Uterus (tissue), 4 donors: ENCODE data around the gene CASZ1. TPM values are rescaled to one million over a fixed set of nuclear protein-coding genes. Genes with fewer than 3 reads are reported as not detected.

Experiments used
- DNase-seq, 2 donors: peaks; one replicate each; pipeline ENCODE4 v3.0.0-alpha.2; 2019 to 2020
- H3K27ac ChIP-seq, 2 donors: fragments of 200-600 bp; sonication (generic); 1 replicate in 1 of 2; 2 replicates in 1 of 2; pipeline ENCODE4 v1.5.1; 2016 to 2018
- H3K27me3 ChIP-seq, 2 donors: fragments of 200-600 bp; sonication (generic); one replicate each; pipeline ENCODE4 v1.5.1; 2018 to 2019; ENCODE audit warnings: control low read depth in 1 of 2
- H3K36me3 ChIP-seq, 2 donors: fragments of 200-600 bp; sonication (generic); one replicate each; pipeline ENCODE4 v1.5.1; 2019; ENCODE audit warnings: control low read depth in 1 of 2
- H3K4me1 ChIP-seq, 2 donors: fragments of 200-600 bp; sonication (generic); one replicate each; pipeline ENCODE4 v1.5.1; 2018 to 2019; ENCODE audit warnings: control low read depth in 1 of 2
- H3K4me3 ChIP-seq, 2 donors: fragments of 200-600 bp; sonication (generic); 1 replicate in 1 of 2; 2 replicates in 1 of 2; pipeline ENCODE4 v1.5.1; 2018 to 2019; ENCODE audit warnings: mild to moderate bottlenecking in 1 of 2
- H3K9me3 ChIP-seq, 2 donors: fragments of 200-600 bp; sonication (generic); one replicate each; pipeline ENCODE4 v1.5.1; 2019; ENCODE audit warnings: control low read depth in 1 of 2
- CTCF ChIP-seq, 4 experiments: fragments of 200-600 bp in 2 of 4; fragments of 450-650 bp in 2 of 4; sonication (generic) in 2 of 4; IDR thresholded peaks; one replicate each; pipeline ENCODE4 v1.5.1; 2016 to 2019; ENCODE audit warnings: antibody characterized with exemption in 4 of 4, mild to moderate bottlenecking in 2 of 4, moderate library complexity in 1 of 4
- POLR2A ChIP-seq, 2 donors: fragments of 450-650 bp; IDR thresholded peaks; one replicate each; pipeline ENCODE4 v1.6.1; 2016; ENCODE audit warnings: antibody characterized with exemption in 2 of 2, mild to moderate bottlenecking in 1 of 2, moderate library complexity in 1 of 2
- intact Hi-C: fragments of 100-400 bp; cut with DNase I; formaldehyde crosslinking; loops from one replicate; pipeline ENCODE4 v1.15.1; 2023; ENCODE audit warnings: low total_unique reads
- total RNA-seq, 4 donors: library from RNA; depleted of rRNA in 3 of 4; stranded (reverse); fragments of >200 nt in 3 of 4; gene quantifications; one replicate each; pipeline versions ENCODE4 v1.1.0 to v1.2.4, GENCODE V29; 2014 to 2023
- donor health status: DM: yes; HTN: yes; CAD: no.

CASZ1 gene
- total RNA-seq, 4 donors from 2014 or later: 0.59 to 49.2 (median 3.9) TPM

GRCh38 chr1:10762153-10762523 is 34.3 kb downstream of the CASZ1 start:
- intact Hi-C loops: no loop called here
- Histone ChIP-seq H3K27ac (peak overlapping the region; percentile 34 to 62), H3K4me1 (no peaks in the 10 kb centered on the region), H3K9me3 (no peaks in the 10 kb centered on the region), H3K36me3 (no peaks in the 10 kb centered on the region), H3K27me3 (no peaks in the 10 kb centered on the region), H3K4me3 (no peak overlapping the region)
- TF ChIP-seq POLR2A (IDR thresholded peaks at IDR 0.05): no peak
- no peak for TF ChIP-seq CTCF (IDR thresholded peaks at IDR 0.05)
- DNase-seq: no peak

GRCh38 chr1:10761503-10762152 is 34.8 kb downstream of the CASZ1 start:
- Histone ChIP-seq H3K4me3 (no peak overlapping the region), H3K9me3 (no peaks in the 10 kb centered on the region), H3K27ac (peak overlapping the region in 1 of 2 donors; percentile 62), H3K36me3 (no peaks in the 10 kb centered on the region), H3K27me3 (no peaks in the 10 kb centered on the region), H3K4me1 (peaks cover 0 to 2% of the 10 kb centered on the region in 2 donors)
- intact Hi-C loops: no loop called here
- no peak for TF ChIP-seq CTCF (IDR thresholded peaks at IDR 0.05)
- TF ChIP-seq POLR2A (IDR thresholded peaks at IDR 0.05): no peak
- no peak for DNase-seq

- intact Hi-C loops: no loop called here
- H3K4me3 ChIP-seq: no peak overlapping the region
- no peak for DNase-seq
- H3K4me1 ChIP-seq: peaks cover 0 to 10% of the 10 kb centered on the region in 2 donors
- TF ChIP-seq POLR2A (IDR thresholded peaks at IDR 0.05) (no peak), CTCF (IDR thresholded peaks at IDR 0.05) (no peak)
- peak overlapping the region in 1 of 2 donors; percentile 62 for H3K27ac ChIP-seq
- H3K9me3 ChIP-seq: no peaks in the 10 kb centered on the region
- H3K36me3 ChIP-seq: no peaks in the 10 kb centered on the region
- H3K27me3 ChIP-seq: no peaks in the 10 kb centered on the region
Measured at GRCh38 chr1:10760566-10761502, 35.6 kb downstream of the CASZ1 start.

- peaks cover 0 to 13% of the 10 kb centered on the region in 2 donors for H3K4me1 ChIP-seq
- DNase-seq: no peak
- TF ChIP-seq CTCF (IDR thresholded peaks at IDR 0.05) (no peak), POLR2A (IDR thresholded peaks at IDR 0.05) (no peak)
Measured at GRCh38 chr1:10759413-10760200, 36.8 kb downstream of the CASZ1 start.

More at GRCh38 chr1:10759413-10760200, 36.8 kb downstream of the CASZ1 start:
- Histone ChIP-seq H3K9me3 (no peaks in the 10 kb centered on the region), H3K36me3 (no peaks in the 10 kb centered on the region), H3K27ac (no peak overlapping the region), H3K4me3 (no peak overlapping the region), H3K27me3 (no peaks in the 10 kb centered on the region)
- intact Hi-C loops: no loop called here
